ENCODE results near the gene AP2B1.
"Not testable (repeated sequence)": the region's sequence is repeated elsewhere in the genome, so short reads cannot be mapped to it uniquely, and the experiment has no call there.

AP2B1 gene

GRCh38 chr17:35692512-35693210 is 105.5 kb downstream of the AP2B1 start:
- FAIRE-seq = no peak

GRCh38 chr17:35693662-35694061 is 106.5 kb downstream of the AP2B1 start:
- FAIRE-seq = no peak
- DNase-seq (ENCODE audit: extremely low spot score, insufficient read length, low read depth) = no peak

More at GRCh38 chr17:35692512-35693210, 105.5 kb downstream of the AP2B1 start:
- no peak for DNase-seq (ENCODE audit: extremely low spot score, insufficient read length, low read depth)

GRCh38 chr17:35694906-35695305 is 107.8 kb downstream of the AP2B1 start:
- FAIRE-seq (no peak), DNase-seq (ENCODE audit: extremely low spot score, insufficient read length, low read depth) (no peak)

GRCh38 chr17:35695613-35696012 is 108.5 kb downstream of the AP2B1 start:
- FAIRE-seq = no peak
- no peak for DNase-seq (ENCODE audit: extremely low spot score, insufficient read length, low read depth)

- no peak for FAIRE-seq
- no peak for DNase-seq (ENCODE audit: extremely low spot score, insufficient read length, low read depth)
These were observed 111.7 kb downstream of the AP2B1 start for GRCh38 chr17:35698800-35699199.

GRCh38 chr17:35700150-35700549 is 113.0 kb downstream of the AP2B1 start:
- FAIRE-seq (no peak), DNase-seq (ENCODE audit: extremely low spot score, insufficient read length, low read depth) (no peak)

GRCh38 chr17:35701491-35701890 is 114.4 kb downstream of the AP2B1 start:
- FAIRE-seq = no peak
- DNase-seq (ENCODE audit: extremely low spot score, insufficient read length, low read depth) = no peak

- DNase-seq (ENCODE audit: extremely low spot score, insufficient read length, low read depth); FAIRE-seq: not testable (repeated sequence)
These were observed 116.2 kb downstream of the AP2B1 start for GRCh38 chr17:35703308-35703707.

- FAIRE-seq = no peak
- DNase-seq (ENCODE audit: extremely low spot score, insufficient read length, low read depth) = no peak
These were observed 118.1 kb downstream of the AP2B1 start for GRCh38 chr17:35705230-35705629.

GRCh38 chr17:35705705-35706104 is 118.6 kb downstream of the AP2B1 start:
- DNase-seq (ENCODE audit: extremely low spot score, insufficient read length, low read depth) = no peak
- FAIRE-seq = no peak

GRCh38 chr17:35708149-35708548 is 121.0 kb downstream of the AP2B1 start:
- no peak for DNase-seq (ENCODE audit: extremely low spot score, insufficient read length, low read depth)
- FAIRE-seq = no peak

GRCh38 chr17:35708951-35709350 is 121.8 kb downstream of the AP2B1 start:
- no peak for FAIRE-seq
- DNase-seq (ENCODE audit: extremely low spot score, insufficient read length, low read depth) = no peak

- FAIRE-seq (no peak), DNase-seq (ENCODE audit: extremely low spot score, insufficient read length, low read depth) (no peak)
These were observed 122.8 kb downstream of the AP2B1 start for GRCh38 chr17:35709874-35710273.

GRCh38 chr17:35710950-35711349 is 123.8 kb downstream of the AP2B1 start:
- FAIRE-seq = no peak
- no peak for DNase-seq (ENCODE audit: extremely low spot score, insufficient read length, low read depth)

- FAIRE-seq (no peak), DNase-seq (ENCODE audit: extremely low spot score, insufficient read length, low read depth) (no peak)
These were observed 126.1 kb downstream of the AP2B1 start for GRCh38 chr17:35713069-35713728.

GRCh38 chr17:35714988-35715387 is 127.9 kb downstream of the AP2B1 start:
- no peak for FAIRE-seq
- no peak for DNase-seq (ENCODE audit: extremely low spot score, insufficient read length, low read depth)

- DNase-seq (ENCODE audit: extremely low spot score, insufficient read length, low read depth) = no peak
- no peak for FAIRE-seq
These were observed 128.3 kb downstream of the AP2B1 start for GRCh38 chr17:35715416-35715815.

GRCh38 chr17:35716173-35716572 is 129.1 kb downstream of the AP2B1 start:
- no peak for DNase-seq (ENCODE audit: extremely low spot score, insufficient read length, low read depth)
- no peak for FAIRE-seq

- no peak for FAIRE-seq
- no peak for DNase-seq (ENCODE audit: extremely low spot score, insufficient read length, low read depth)
These were observed 129.9 kb downstream of the AP2B1 start for GRCh38 chr17:35716897-35717465.

- FAIRE-seq = no peak
- no peak for DNase-seq (ENCODE audit: extremely low spot score, insufficient read length, low read depth)
These were observed 130.4 kb downstream of the AP2B1 start for GRCh38 chr17:35717475-35717874.

GRCh38 chr17:35723735-35724134 is 136.6 kb downstream of the AP2B1 start:
- no peak for FAIRE-seq
- no peak for DNase-seq (ENCODE audit: extremely low spot score, insufficient read length, low read depth)
